ENCODE data around the gene RAD21L1. TPM values are rescaled to one million over a fixed set of nuclear protein-coding genes. Genes with fewer than 3 reads are reported as not detected.

The RAD21L1 gene
- total and polyA plus RNA-seq, 11 donors, result not detected

DNA sequence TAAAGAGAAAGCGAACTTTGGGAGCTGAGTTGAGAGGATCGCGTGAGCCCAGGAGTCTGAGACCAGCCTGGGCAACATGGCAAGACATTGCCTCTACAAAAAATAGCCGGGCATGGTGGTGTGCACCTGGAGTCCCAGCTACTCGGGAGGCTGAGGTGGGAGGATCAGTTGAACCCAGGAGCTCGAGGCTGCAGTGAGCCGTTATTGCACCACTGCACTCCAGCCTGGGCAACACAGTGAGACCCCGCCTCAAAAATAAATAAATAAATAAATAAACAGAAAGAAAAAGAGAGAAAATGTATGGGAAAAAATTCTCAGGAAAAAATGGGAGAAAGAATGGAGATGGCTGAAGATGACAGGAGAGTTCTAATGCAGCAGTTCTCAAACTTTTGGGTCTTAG lies 20.0 kb upstream of the RAD21L1 start:
- 93 to 95% (median 94%) methylated on average over 8 of the region's 8 CpGs for WGBS, 4 donors
- intact Hi-C loops (cut with DNase I), result loop anchor here in 2 of 10 donors (10.0 kb wide), 2 partner anchors 101 to 241 kb away; no protein-coding TSS in a partner anchor

DNA sequence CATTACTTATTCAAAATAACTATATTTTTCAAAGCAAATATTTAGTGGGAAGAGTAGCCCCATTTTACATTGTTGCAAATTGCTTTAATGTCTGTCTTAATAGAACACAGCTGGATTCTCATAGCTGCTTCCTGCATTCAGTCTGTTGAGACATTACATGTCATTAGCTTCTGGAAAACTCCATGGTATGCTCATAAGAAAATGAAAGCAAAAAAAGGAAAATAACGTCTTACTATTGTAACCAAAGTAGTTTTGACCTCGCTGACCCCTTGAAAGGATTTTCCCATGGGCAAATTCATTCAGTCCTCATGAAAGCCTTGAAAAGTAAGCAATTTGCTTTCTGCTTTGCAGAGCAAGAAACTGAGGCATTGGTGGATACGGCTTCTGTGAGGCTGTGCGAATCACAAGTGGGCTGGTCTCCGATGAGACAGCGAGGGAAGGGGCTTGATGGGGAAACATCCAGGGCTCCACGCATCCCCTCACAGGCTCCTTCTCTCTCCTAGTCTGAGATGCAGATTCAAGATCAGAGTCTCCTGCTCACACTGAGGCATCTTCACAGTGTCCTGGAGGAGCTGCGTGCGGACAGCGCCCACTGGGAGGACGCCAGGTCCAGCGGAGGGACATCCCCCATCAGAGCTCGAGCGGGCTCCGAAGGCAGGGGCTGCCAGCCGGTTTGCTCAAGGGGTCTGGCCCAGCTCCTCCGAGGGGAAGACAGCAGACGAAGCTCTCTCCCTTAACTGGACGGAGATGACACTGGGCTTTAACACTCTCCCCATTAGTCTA lies 19.3 kb upstream of the RAD21L1 start:
- 59 to 84% (median 73%) methylated on average over 9 to 19 of the region's 19 CpGs for WGBS, 4 donors
- ATAC-seq (no peak), DNase-seq (peak in 1 of 5 donors; percentile 71)
- Histone ChIP-seq H3K4me3 (peak overlapping the region in 6 of 12 donors; percentile 8 to 30 (median 12)), H3K27me3 (no peaks in the 10 kb centered on the region), H3K9me3 (no peaks in the 10 kb centered on the region), H3K4me1 (peaks cover 0 to 17% (median 0%) of the 10 kb centered on the region in 12 donors), H3K36me3 (no peaks in the 10 kb centered on the region), H3K27ac (peak overlapping the region in 7 of 12 donors; percentile 2 to 61 (median 24))
- intact Hi-C loops (cut with DNase I), result loop anchor here in 2 of 10 donors (10.0 kb wide), 2 partner anchors 102 to 242 kb away; no protein-coding TSS in a partner anchor
- no peak for TF ChIP-seq POLR2A (IDR thresholded peaks at IDR 0.05)
- TF ChIP-seq, protein P1, sequence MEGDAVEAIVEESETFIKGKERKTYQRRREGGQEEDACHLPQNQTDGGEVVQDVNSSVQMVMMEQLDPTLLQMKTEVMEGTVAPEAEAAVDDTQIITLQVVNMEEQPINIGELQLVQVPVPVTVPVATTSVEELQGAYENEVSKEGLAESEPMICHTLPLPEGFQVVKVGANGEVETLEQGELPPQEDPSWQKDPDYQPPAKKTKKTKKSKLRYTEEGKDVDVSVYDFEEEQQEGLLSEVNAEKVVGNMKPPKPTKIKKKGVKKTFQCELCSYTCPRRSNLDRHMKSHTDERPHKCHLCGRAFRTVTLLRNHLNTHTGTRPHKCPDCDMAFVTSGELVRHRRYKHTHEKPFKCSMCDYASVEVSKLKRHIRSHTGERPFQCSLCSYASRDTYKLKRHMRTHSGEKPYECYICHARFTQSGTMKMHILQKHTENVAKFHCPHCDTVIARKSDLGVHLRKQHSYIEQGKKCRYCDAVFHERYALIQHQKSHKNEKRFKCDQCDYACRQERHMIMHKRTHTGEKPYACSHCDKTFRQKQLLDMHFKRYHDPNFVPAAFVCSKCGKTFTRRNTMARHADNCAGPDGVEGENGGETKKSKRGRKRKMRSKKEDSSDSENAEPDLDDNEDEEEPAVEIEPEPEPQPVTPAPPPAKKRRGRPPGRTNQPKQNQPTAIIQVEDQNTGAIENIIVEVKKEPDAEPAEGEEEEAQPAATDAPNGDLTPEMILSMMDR (IDR thresholded peaks at IDR 0.05), result no peak

More for the DNA sequence above, 20.0 kb upstream of the RAD21L1 start:
- Histone ChIP-seq H3K27me3 (no peaks in the 10 kb centered on the region), H3K36me3 (no peaks in the 10 kb centered on the region), H3K4me3 (no peak overlapping the region), H3K4me1 (peaks cover 0 to 17% (median 0%) of the 10 kb centered on the region in 12 donors), H3K27ac (peak overlapping the region in 5 of 12 donors; percentile 3 to 61 (median 39)), H3K9me3 (no peaks in the 10 kb centered on the region)
- DNase-seq (no peak), ATAC-seq (no peak)
- no peak for TF ChIP-seq POLR2A (IDR thresholded peaks at IDR 0.05)
- TF ChIP-seq, protein P1 (IDR thresholded peaks at IDR 0.05), result no peak

DNA sequence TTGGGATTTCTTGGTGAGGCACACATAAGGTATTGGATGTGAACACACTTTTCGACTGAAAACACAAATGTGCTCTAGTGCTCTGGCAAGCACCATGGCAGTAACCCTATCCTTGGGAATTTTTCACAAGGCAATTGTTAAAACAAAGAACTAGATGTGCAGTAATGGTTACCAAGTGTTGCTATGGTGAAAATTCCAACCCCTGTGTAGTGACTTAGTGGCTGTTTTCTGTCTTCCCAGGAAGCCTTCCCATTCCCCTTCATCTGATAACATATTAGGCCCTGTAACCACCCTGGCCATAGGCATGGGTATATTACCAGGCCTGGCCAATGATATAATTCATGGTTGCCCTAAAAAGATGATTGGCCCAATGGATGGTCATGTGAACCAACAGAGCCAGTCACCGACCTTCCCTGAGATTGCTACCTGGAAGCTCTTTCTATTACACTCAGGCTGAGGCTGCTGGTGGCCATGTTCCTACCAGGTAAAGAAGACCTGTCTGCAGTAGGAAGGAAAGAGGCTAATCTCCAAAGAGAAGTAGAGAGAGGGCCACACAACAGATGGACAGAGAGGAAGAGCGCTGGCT lies 18.5 kb upstream of the RAD21L1 start:
- TF ChIP-seq, protein P1 (IDR thresholded peaks at IDR 0.05), result no peak
- no peak for TF ChIP-seq POLR2A (IDR thresholded peaks at IDR 0.05)
- ATAC-seq (no peak), DNase-seq (no peak)
- Histone ChIP-seq H3K27ac (peak overlapping the region in 2 of 12 donors; percentile 6 to 46), H3K4me3 (no peak overlapping the region), H3K27me3 (no peaks in the 10 kb centered on the region), H3K36me3 (no peaks in the 10 kb centered on the region), H3K4me1 (peaks cover 0 to 17% (median 0%) of the 10 kb centered on the region in 12 donors), H3K9me3 (no peaks in the 10 kb centered on the region)
- 76 to 95% (median 89%) methylated on average over 3 of the region's 3 CpGs for WGBS, 4 donors
- intact Hi-C loops (cut with DNase I), result loop anchor here in 2 of 10 donors (10.0 kb wide), 2 partner anchors 103 to 243 kb away; no protein-coding TSS in a partner anchor
